Neural progenitor cell (in vitro differentiated cells): ENCODE measurements around the gene NSMCE1. TPM values are rescaled to one million over a fixed set of nuclear protein-coding genes. Genes with fewer than 3 reads are reported as not detected.

Experiments
- DNase-seq: peaks from one replicate; pipeline ENCODE4 v3.0.0-alpha.2; 2016; ENCODE audit warnings: low spot score
- H2AFZ ChIP-seq: fragments of 200-600 bp; sonication (generic); replicated peaks from 2 replicates; pipeline ENCODE4 v1.6.1; 2016; ENCODE audit warnings: antibody characterized with exemption
- H3F3A ChIP-seq: fragments of 200-600 bp; sonication (generic); 2 replicates; pipeline ENCODE4 v1.6.1; 2016; ENCODE audit warnings: antibody characterized with exemption, low read depth
- H3K27ac ChIP-seq: fragments of 200-600 bp; sonication (generic); 2 replicates; pipeline ENCODE4 v1.5.1; 2016; ENCODE audit warnings: mild to moderate bottlenecking
- H3K27me3 ChIP-seq: fragments of 200-600 bp; sonication (generic); 2 replicates; pipeline ENCODE4 v1.6.1; 2016; ENCODE audit warnings: mild to moderate bottlenecking, moderate library complexity
- H3K36me3 ChIP-seq: fragments of 200-600 bp; sonication (generic); 2 replicates; pipeline ENCODE4 v1.5.1; 2016
- H3K4me1 ChIP-seq: fragments of 200-600 bp; sonication (generic); 2 replicates; pipeline ENCODE4 v1.6.1; 2016; ENCODE audit warnings: mixed run types
- H3K4me2 ChIP-seq: fragments of 200-600 bp; sonication (generic); 2 replicates; pipeline ENCODE4 v1.6.1; 2016
- H3K4me3 ChIP-seq: fragments of 200-600 bp; sonication (generic); 2 replicates; pipeline ENCODE4 v1.5.1; 2016
- H3K79me2 ChIP-seq: fragments of 200-600 bp; sonication (generic); 2 replicates; pipeline ENCODE4 v1.6.1; 2016; ENCODE audit warnings: low read depth
- H3K9ac ChIP-seq: fragments of 200-600 bp; sonication (generic); 2 replicates; pipeline ENCODE4 v1.6.1; 2016
- H3K9me3 ChIP-seq: fragments of 200-600 bp; sonication (generic); 2 replicates; pipeline ENCODE4 v1.5.1; 2016; ENCODE audit warnings: low read depth
- H4K20me1 ChIP-seq: fragments of 200-600 bp; sonication (generic); 2 replicates; pipeline ENCODE4 v1.6.1; 2016; ENCODE audit warnings: low read depth
- H3K27ac Mint-ChIP-seq: 3 replicates; pipeline ENCODE4 v1.8.0; 2021; ENCODE audit warnings: mixed read lengths
- H3K27me3 Mint-ChIP-seq: 2 replicates; pipeline ENCODE4 v1.8.0; 2022; ENCODE audit warnings: low read depth, mild to moderate bottlenecking, inconsistent platforms, moderate library complexity, mixed read lengths; ENCODE audit not compliant: insufficient read depth
- H3K36me3 Mint-ChIP-seq: 3 replicates; pipeline ENCODE4 v1.8.0; 2021; ENCODE audit warnings: mixed read lengths
- H3K4me1 Mint-ChIP-seq: 3 replicates; pipeline ENCODE4 v1.8.0; 2021; ENCODE audit warnings: mixed read lengths
- H3K4me3 Mint-ChIP-seq: 3 replicates; pipeline ENCODE4 v1.8.0; 2021; ENCODE audit warnings: mild to moderate bottlenecking, moderate library complexity, mixed read lengths
- H3K9me3 Mint-ChIP-seq: 3 replicates; pipeline ENCODE4 v1.8.0; 2020; ENCODE audit warnings: mixed read lengths
- EZH2 ChIP-seq: fragments of 200-600 bp; sonication (generic); IDR thresholded peaks from 2 replicates; pipeline ENCODE4 v1.6.1; 2017; ENCODE audit warnings: antibody characterized with exemption, mild to moderate bottlenecking, moderate library complexity
- EZH2phosphoT487 ChIP-seq: fragments of 200-600 bp; sonication (generic); IDR thresholded peaks from 2 replicates; pipeline ENCODE4 v1.6.1; 2017; ENCODE audit warnings: antibody characterized with exemption
- total RNA-seq: library from RNA; depleted of rRNA; stranded (reverse); fragments of >200 nt; gene quantifications from 2 replicates; pipeline ENCODE4 v1.2.3, GENCODE V29; 2015; ENCODE audit warnings: low replicate concordance
- TF ChIP-seq, protein P1 (sequence below): fragments of 200-600 bp; sonication (generic); IDR thresholded peaks from 2 replicates; pipeline ENCODE4 v1.5.1; 2017; ENCODE audit warnings: antibody characterized with exemption, mild to moderate bottlenecking

NSMCE1 gene
- total RNA-seq, 1 donor from 2014 or later, result 83.4 TPM

DNA sequence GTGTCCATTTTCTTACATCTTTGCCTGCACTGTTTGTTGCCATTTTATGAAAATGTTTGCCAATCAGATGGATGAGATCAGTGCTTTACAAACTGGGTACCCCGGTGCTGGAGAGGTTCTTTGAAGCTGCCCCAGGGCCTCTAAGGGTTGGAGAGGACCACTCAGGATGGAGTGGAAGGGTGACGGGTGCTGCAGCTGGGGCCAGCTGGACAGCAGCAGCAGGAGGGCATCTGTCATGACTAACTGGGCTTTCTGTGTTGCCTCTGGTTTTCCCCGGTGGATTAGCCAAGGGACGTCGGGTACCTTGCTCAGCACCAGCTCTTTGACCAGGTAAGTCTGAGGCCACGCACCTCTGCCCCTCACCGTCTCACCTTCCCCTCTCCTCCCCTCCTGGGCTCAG is 52.9 kb downstream of the NSMCE1 start:
- Histone ChIP-seq H3K4me1 (no peaks in the 10 kb centered on the region), H3K4me3 (no peak overlapping the region), H3F3A (no peaks in the 10 kb centered on the region), H3K36me3 (no peaks in the 10 kb centered on the region), H3K27ac (no peak overlapping the region), H3K4me2 (no peak overlapping the region), H3K9me3 (no peaks in the 10 kb centered on the region), H3K27me3 (no peaks in the 10 kb centered on the region), H4K20me1 (no peaks in the 10 kb centered on the region), H3K79me2 (no peaks in the 10 kb centered on the region), H2AFZ (no peak overlapping the region), H3K9ac (no peak overlapping the region)
- Mint-ChIP-seq H3K36me3 (peaks cover 4% of the 10 kb centered on the region), H3K27ac (no peak overlapping the region), H3K9me3 (no peaks in the 10 kb centered on the region), H3K27me3 (peaks cover 2% of the 10 kb centered on the region), H3K4me3 (no peak overlapping the region), H3K4me1 (peaks cover 6% of the 10 kb centered on the region)
- no peak for DNase-seq
- TF ChIP-seq, protein P1, sequence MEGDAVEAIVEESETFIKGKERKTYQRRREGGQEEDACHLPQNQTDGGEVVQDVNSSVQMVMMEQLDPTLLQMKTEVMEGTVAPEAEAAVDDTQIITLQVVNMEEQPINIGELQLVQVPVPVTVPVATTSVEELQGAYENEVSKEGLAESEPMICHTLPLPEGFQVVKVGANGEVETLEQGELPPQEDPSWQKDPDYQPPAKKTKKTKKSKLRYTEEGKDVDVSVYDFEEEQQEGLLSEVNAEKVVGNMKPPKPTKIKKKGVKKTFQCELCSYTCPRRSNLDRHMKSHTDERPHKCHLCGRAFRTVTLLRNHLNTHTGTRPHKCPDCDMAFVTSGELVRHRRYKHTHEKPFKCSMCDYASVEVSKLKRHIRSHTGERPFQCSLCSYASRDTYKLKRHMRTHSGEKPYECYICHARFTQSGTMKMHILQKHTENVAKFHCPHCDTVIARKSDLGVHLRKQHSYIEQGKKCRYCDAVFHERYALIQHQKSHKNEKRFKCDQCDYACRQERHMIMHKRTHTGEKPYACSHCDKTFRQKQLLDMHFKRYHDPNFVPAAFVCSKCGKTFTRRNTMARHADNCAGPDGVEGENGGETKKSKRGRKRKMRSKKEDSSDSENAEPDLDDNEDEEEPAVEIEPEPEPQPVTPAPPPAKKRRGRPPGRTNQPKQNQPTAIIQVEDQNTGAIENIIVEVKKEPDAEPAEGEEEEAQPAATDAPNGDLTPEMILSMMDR, result no peak
- TF ChIP-seq EZH2phosphoT487 (no peak), EZH2 (no peak)

DNA sequence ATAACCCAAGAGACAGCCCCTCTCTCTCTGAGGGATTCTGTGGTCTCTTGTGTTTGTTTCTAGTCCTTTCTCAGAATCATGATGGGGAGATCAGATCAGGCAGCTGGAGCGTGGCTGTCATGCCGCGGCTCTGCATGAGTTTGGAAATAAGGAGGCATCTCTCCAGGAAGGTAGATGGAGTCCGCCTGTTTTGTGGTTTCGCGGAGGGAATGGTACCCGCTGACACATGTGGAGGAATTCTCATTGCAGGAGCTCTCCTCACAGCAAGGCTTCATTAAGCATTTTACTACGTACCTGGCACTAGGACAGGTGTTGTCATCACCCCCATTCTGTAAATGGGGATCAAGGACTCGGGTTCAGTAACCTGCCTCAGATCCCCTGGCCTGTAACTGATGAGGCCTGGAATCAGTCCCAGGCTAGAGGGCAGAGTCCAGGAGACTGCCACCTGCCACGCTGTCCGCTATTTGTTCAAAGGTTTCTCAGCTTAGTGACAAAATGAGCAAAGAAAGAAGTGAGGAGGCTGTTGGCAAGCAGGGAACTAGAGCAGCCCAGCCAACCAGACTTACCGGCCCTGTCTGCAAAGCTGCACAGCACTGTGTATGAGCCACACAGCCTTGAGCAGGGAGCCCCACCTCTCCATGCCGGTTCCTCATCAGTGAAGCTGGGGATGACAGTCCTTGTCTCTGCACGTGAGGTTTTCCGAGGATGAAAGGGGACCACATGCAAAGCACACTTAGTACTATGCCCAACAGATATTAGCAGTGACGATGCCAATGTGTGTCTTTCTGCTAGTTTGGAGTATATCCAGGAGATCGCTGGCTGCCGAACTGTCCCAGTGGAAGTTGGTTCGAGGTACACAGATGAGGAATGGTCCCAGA is 54.2 kb downstream of the NSMCE1 start:
- Mint-ChIP-seq H3K4me1 (peaks cover 6% of the 10 kb centered on the region), H3K27me3 (peaks cover 2% of the 10 kb centered on the region), H3K9me3 (no peaks in the 10 kb centered on the region), H3K4me3 (no peak overlapping the region), H3K27ac (peak overlapping the region; percentile 22), H3K36me3 (peaks cover 4% of the 10 kb centered on the region)
- Histone ChIP-seq H3K9ac (no peak overlapping the region), H3K4me1 (no peaks in the 10 kb centered on the region), H3K36me3 (no peaks in the 10 kb centered on the region), H3K79me2 (no peaks in the 10 kb centered on the region), H3K27me3 (no peaks in the 10 kb centered on the region), H4K20me1 (no peaks in the 10 kb centered on the region), H2AFZ (no peak overlapping the region), H3K4me2 (no peak overlapping the region), H3K4me3 (no peak overlapping the region), H3F3A (no peaks in the 10 kb centered on the region), H3K9me3 (no peaks in the 10 kb centered on the region), H3K27ac (no peak overlapping the region)
- TF ChIP-seq EZH2phosphoT487 (no peak), EZH2 (no peak)
- TF ChIP-seq, protein P1, result no peak
- DNase-seq, result no peak

DNA sequence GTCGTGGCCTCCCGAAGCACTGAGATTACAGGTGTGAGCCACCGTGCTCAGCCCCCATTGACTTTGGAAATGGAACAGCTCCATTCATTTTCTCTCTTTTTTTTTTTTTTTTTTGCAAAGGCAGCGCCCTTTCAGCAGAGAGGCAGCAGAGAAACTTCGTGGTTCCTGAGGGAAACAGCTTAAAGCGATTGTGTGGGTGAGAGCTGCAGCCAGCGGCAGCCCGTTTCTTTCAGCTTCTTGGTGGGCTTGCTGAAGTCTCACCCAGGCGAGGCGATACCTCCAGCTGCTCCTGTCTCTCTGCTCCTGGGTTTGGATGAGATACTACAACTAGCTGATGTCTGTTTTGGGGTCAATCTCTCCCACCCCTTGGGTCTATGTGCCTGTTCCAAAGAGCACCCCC is 57.5 kb downstream of the NSMCE1 start:
- H3K9ac ChIP-seq, result no peak overlapping the region
- no peak overlapping the region for H3K4me2 ChIP-seq
- no peaks in the 10 kb centered on the region for H3K27me3 Mint-ChIP-seq
- H3K9me3 ChIP-seq, result no peaks in the 10 kb centered on the region
- H3K4me3 ChIP-seq, result no peak overlapping the region
- H3K27ac Mint-ChIP-seq, result no peak overlapping the region
- no peaks in the 10 kb centered on the region for H4K20me1 ChIP-seq
- no peak overlapping the region for H3K27ac ChIP-seq
- no peaks in the 10 kb centered on the region for H3K27me3 ChIP-seq
- peaks cover 2% of the 10 kb centered on the region for H3K36me3 Mint-ChIP-seq
- H2AFZ ChIP-seq, result no peak overlapping the region
- no peaks in the 10 kb centered on the region for H3K4me1 ChIP-seq
- H3K4me3 Mint-ChIP-seq, result no peak overlapping the region
- H3K36me3 ChIP-seq, result no peaks in the 10 kb centered on the region
- H3F3A ChIP-seq, result no peaks in the 10 kb centered on the region
- DNase-seq, result no peak
- H3K9me3 Mint-ChIP-seq, result no peaks in the 10 kb centered on the region
- H3K79me2 ChIP-seq, result no peaks in the 10 kb centered on the region
- peaks cover 3% of the 10 kb centered on the region for H3K4me1 Mint-ChIP-seq
- no peak for TF ChIP-seq EZH2
- TF ChIP-seq EZH2phosphoT487, result no peak
- TF ChIP-seq, protein P1, result no peak
